GM12875 (cell line): Measurements from ENCODE around the gene OXTR.

ENCODE experiments used
- H3K4me3 ChIP-seq: one replicate; pipeline ENCODE4 v1.5.1; 2011; ENCODE audit warnings: low read depth, low read length, control low read depth
- CTCF ChIP-seq: IDR thresholded peaks from 2 replicates; pipeline ENCODE4 v1.5.1; 2011; ENCODE audit warnings: low read depth, mild to moderate bottlenecking, control low read depth, inconsistent platforms, low read length, moderate library complexity, borderline replicate concordance; ENCODE audit not compliant: insufficient read depth

OXTR gene

GRCh38 chr3:8762607-8763377 lies 6.6 kb downstream of the OXTR start:
- no peak for TF ChIP-seq CTCF
- no peak overlapping the region for H3K4me3 ChIP-seq

- no peak for TF ChIP-seq CTCF
- no peak overlapping the region for H3K4me3 ChIP-seq
Observed at GRCh38 chr3:8761866-8762265, 7.5 kb downstream of the OXTR start.

- no peak overlapping the region for H3K4me3 ChIP-seq
- TF ChIP-seq CTCF: no peak
Observed at GRCh38 chr3:8760506-8760905, 8.9 kb downstream of the OXTR start.

- no peak for TF ChIP-seq CTCF
Observed at GRCh38 chr3:8760091-8760490, 9.3 kb downstream of the OXTR start.

GRCh38 chr3:8759038-8759707 lies 10.2 kb downstream of the OXTR start:
- no peak overlapping the region for H3K4me3 ChIP-seq
- no peak for TF ChIP-seq CTCF

More at GRCh38 chr3:8760091-8760490, 9.3 kb downstream of the OXTR start:
- H3K4me3 ChIP-seq: no peak overlapping the region

GRCh38 chr3:8757551-8758518 lies 11.6 kb downstream of the OXTR start:
- no peak for TF ChIP-seq CTCF
- H3K4me3 ChIP-seq: no peak overlapping the region
